Activated CD8-positive, alpha-beta memory T cell treated with anti-CD3 and anti-CD28 coated beads for 24 hours (primary cell): Measurements from ENCODE around the gene KRTAP4-12.
"Not testable (repeated sequence)": the region's sequence is repeated elsewhere in the genome, so short reads cannot be mapped to it uniquely, and the experiment has no call there.

ENCODE experiments used
- DNase-seq: peaks from one replicate; pipeline ENCODE4 v3.0.0-alpha.2; 2020

Gene KRTAP4-12

GRCh38 chr17:41123991-41124371 is at the start of gene KRTAP4-12:
KRTAP4-12 (minus strand) TSS chr17:41124182; CDS start chr17:41124122, 60 bp downstream.
- DNase-seq: not testable (repeated sequence)

- DNase-seq: no peak
Observed at GRCh38 chr17:41171886-41172285, 47.9 kb upstream of the KRTAP4-12 start.

GRCh38 chr17:41168121-41168520 is 44.1 kb upstream of the KRTAP4-12 start, which contains the start of gene KRTAP4-3:
KRTAP4-3 (minus strand) TSS chr17:41168221; CDS start chr17:41168172, 49 bp downstream.
- DNase-seq: no peak

- no peak for DNase-seq
Observed at GRCh38 chr17:41167561-41167960, 43.6 kb upstream of the KRTAP4-12 start.

GRCh38 chr17:41163828-41164227 is 39.8 kb upstream of the KRTAP4-12 start:
- DNase-seq: no peak

- no peak for DNase-seq
Observed at GRCh38 chr17:41160648-41161047, 36.7 kb upstream of the KRTAP4-12 start, which contains the start of gene KRTAP4-4. KRTAP4-4 (minus strand) TSS chr17:41160748; CDS start chr17:41160691, 57 bp downstream.

- DNase-seq: not testable (repeated sequence)
Observed at GRCh38 chr17:41160190-41160589, 36.2 kb upstream of the KRTAP4-12 start.

GRCh38 chr17:41153856-41154255 is 29.9 kb upstream of the KRTAP4-12 start:
- DNase-seq: no peak

GRCh38 chr17:41151525-41151924 is 27.5 kb upstream of the KRTAP4-12 start:
- DNase-seq: no peak

GRCh38 chr17:41150026-41150425 is 26.0 kb upstream of the KRTAP4-12 start:
- DNase-seq: no peak

- no peak for DNase-seq
Observed at GRCh38 chr17:41149652-41149985, 25.6 kb upstream of the KRTAP4-12 start, which contains the start of gene KRTAP4-5. KRTAP4-5 (minus strand) TSS chr17:41149825; CDS start chr17:41149767, 58 bp downstream.

- not testable (repeated sequence) for DNase-seq
Observed at GRCh38 chr17:41148971-41149651, 25.1 kb upstream of the KRTAP4-12 start.

GRCh38 chr17:41147531-41148204 is 23.7 kb upstream of the KRTAP4-12 start:
- no peak for DNase-seq

GRCh38 chr17:41145261-41145660 is 21.3 kb upstream of the KRTAP4-12 start:
- DNase-seq: no peak

GRCh38 chr17:41144846-41145245 is 20.9 kb upstream of the KRTAP4-12 start:
- DNase-seq: no peak

- DNase-seq: no peak
Observed at GRCh38 chr17:41141361-41141760, 17.4 kb upstream of the KRTAP4-12 start.

GRCh38 chr17:41140360-41141131 is 16.6 kb upstream of the KRTAP4-12 start, which contains the start of gene KRTAP4-6:
KRTAP4-6 (minus strand) TSS chr17:41140544; CDS start chr17:41140487, 57 bp downstream.
- DNase-seq: no peak

- not testable (repeated sequence) for DNase-seq
Observed at GRCh38 chr17:41139865-41140264, 15.9 kb upstream of the KRTAP4-12 start.

GRCh38 chr17:41133880-41134735 is 10.1 kb upstream of the KRTAP4-12 start:
- no peak for DNase-seq

- no peak for DNase-seq
Observed at GRCh38 chr17:41131979-41132378, 8.0 kb upstream of the KRTAP4-12 start.

GRCh38 chr17:41127371-41127770 is 3.4 kb upstream of the KRTAP4-12 start:
- no peak for DNase-seq

- DNase-seq: no peak
Observed at GRCh38 chr17:41126412-41126811, 2.4 kb upstream of the KRTAP4-12 start.
